ENCODE data around the gene PGLYRP1.

PGLYRP1 gene, protein sequence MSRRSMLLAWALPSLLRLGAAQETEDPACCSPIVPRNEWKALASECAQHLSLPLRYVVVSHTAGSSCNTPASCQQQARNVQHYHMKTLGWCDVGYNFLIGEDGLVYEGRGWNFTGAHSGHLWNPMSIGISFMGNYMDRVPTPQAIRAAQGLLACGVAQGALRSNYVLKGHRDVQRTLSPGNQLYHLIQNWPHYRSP

GRCh38 chr19:46022431-46023310 lies at the start of gene PGLYRP1:
Gene PGLYRP1 (minus strand): TSS chr19:46023053. CDS start chr19:46023021, 32 bp downstream.
- no peak for DNase-seq (ENCODE audit: low read depth, low spot score)
- peaks cover 8% of the 10 kb centered on the region for H3K36me3 ChIP-seq (ENCODE audit: insufficient read depth, insufficient read length, low read length)
- H3K9ac ChIP-seq (ENCODE audit: insufficient read length, low read depth), result peak within 1 kb of the TSS; percentile 21
- peaks cover 9% of the 10 kb centered on the region for H3K4me1 ChIP-seq (ENCODE audit: insufficient read depth, insufficient read length)
- no peaks in the 10 kb centered on the region for H3K27me3 ChIP-seq (ENCODE audit: insufficient read depth, insufficient read length)
- peaks cover 17% of the 10 kb centered on the region for H3K9me3 ChIP-seq (ENCODE audit: insufficient read depth, low read length)
- no peak within 1 kb of the TSS for H3K4me3 ChIP-seq (ENCODE audit: insufficient read length, low read depth)
- TF ChIP-seq SUZ12 (IDR thresholded peaks at IDR 0.05; ENCODE audit: extremely low read depth, insufficient read depth, insufficient read length), result no peak
- TF ChIP-seq YY1 (IDR thresholded peaks at IDR 0.05; ENCODE audit: insufficient read depth, insufficient read length), result no peak
- TF ChIP-seq ZNF274 (IDR thresholded peaks at IDR 0.05; ENCODE audit: low read depth, low read length), result no peak

- H3K4me1 ChIP-seq (ENCODE audit: insufficient read depth, insufficient read length), result no peaks in the 10 kb centered on the region
- H3K27me3 ChIP-seq (ENCODE audit: insufficient read depth, insufficient read length), result peaks cover 8% of the 10 kb centered on the region
- H3K36me3 ChIP-seq (ENCODE audit: insufficient read depth, insufficient read length, low read length), result no peaks in the 10 kb centered on the region
- H3K9me3 ChIP-seq (ENCODE audit: insufficient read depth, low read length), result no peaks in the 10 kb centered on the region
- no peak overlapping the region for H3K4me3 ChIP-seq (ENCODE audit: insufficient read length, low read depth)
- DNase-seq (ENCODE audit: low read depth, low spot score), result no peak
- TF ChIP-seq SUZ12 (IDR thresholded peaks at IDR 0.05; ENCODE audit: extremely low read depth, insufficient read depth, insufficient read length) (no peak), YY1 (IDR thresholded peaks at IDR 0.05; ENCODE audit: insufficient read depth, insufficient read length) (no peak), ZNF274 (IDR thresholded peaks at IDR 0.05; ENCODE audit: low read depth, low read length) (no peak)
- H3K9ac ChIP-seq (ENCODE audit: insufficient read length, low read depth), result no peak overlapping the region
These were observed 47.0 kb upstream of the PGLYRP1 start for GRCh38 chr19:46069806-46070341.

GRCh38 chr19:46068345-46069258 lies 45.7 kb upstream of the PGLYRP1 start:
- no peak for DNase-seq (ENCODE audit: low read depth, low spot score)

DNA sequence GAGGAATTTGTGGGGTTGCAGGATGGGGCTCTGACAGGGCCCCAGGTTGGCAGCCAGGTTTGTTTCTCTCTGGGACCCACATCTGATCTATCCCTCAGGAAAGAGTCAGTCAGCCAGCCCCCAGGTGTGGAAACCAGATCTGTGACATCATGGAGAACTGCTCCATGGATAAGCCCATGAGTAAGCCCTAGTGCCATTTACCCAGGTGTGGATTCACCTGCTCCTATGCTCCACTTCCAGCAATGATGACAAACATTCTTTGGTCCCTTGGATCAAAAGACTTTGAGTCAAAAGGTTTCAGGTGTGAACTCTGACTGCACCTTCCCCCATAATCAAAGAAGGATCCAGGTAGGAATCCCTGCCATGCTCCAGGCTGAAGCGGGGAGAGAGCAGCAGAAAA lies 44.8 kb upstream of the PGLYRP1 start:
- DNase-seq (ENCODE audit: low read depth, low spot score), result no peak
- Histone ChIP-seq H3K36me3 (ENCODE audit: insufficient read depth, insufficient read length, low read length) (no peaks in the 10 kb centered on the region), H3K27me3 (ENCODE audit: insufficient read depth, insufficient read length) (peaks cover 3% of the 10 kb centered on the region), H3K4me1 (ENCODE audit: insufficient read depth, insufficient read length) (no peaks in the 10 kb centered on the region), H3K9me3 (ENCODE audit: insufficient read depth, low read length) (no peaks in the 10 kb centered on the region), H3K9ac (ENCODE audit: insufficient read length, low read depth) (no peak overlapping the region), H3K4me3 (ENCODE audit: insufficient read length, low read depth) (no peak overlapping the region)
- TF ChIP-seq YY1 (IDR thresholded peaks at IDR 0.05; ENCODE audit: insufficient read depth, insufficient read length) (no peak), ZNF274 (IDR thresholded peaks at IDR 0.05; ENCODE audit: low read depth, low read length) (no peak), SUZ12 (IDR thresholded peaks at IDR 0.05; ENCODE audit: extremely low read depth, insufficient read depth, insufficient read length) (no peak)

More at GRCh38 chr19:46068345-46069258, 45.7 kb upstream of the PGLYRP1 start:
- no peaks in the 10 kb centered on the region for H3K4me1 ChIP-seq (ENCODE audit: insufficient read depth, insufficient read length)
- H3K9ac ChIP-seq (ENCODE audit: insufficient read length, low read depth), result no peak overlapping the region
- peaks cover 3% of the 10 kb centered on the region for H3K27me3 ChIP-seq (ENCODE audit: insufficient read depth, insufficient read length)
- H3K4me3 ChIP-seq (ENCODE audit: insufficient read length, low read depth), result no peak overlapping the region
- H3K36me3 ChIP-seq (ENCODE audit: insufficient read depth, insufficient read length, low read length), result no peaks in the 10 kb centered on the region
- TF ChIP-seq YY1 (IDR thresholded peaks at IDR 0.05; ENCODE audit: insufficient read depth, insufficient read length) (no peak), SUZ12 (IDR thresholded peaks at IDR 0.05; ENCODE audit: extremely low read depth, insufficient read depth, insufficient read length) (no peak), ZNF274 (IDR thresholded peaks at IDR 0.05; ENCODE audit: low read depth, low read length) (no peak)
- H3K9me3 ChIP-seq (ENCODE audit: insufficient read depth, low read length), result no peaks in the 10 kb centered on the region

DNA sequence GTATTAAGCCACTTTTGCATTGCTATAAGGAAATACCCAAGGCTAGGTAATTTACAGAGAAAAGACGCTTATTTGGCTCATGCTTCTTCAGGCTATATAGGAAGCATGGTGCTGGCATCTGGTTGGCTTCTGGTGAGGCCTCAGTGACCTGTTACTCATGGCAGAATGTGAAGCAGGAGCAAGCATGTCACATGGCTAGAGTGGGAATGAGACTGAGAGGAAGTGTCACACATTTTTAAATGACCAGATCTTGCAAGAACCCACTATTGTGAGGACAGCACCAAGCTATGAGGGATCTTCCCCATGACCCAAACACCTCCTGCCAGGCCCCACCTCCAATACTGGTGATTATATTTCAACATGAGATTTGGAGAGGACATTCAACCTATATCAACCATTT lies 43.6 kb upstream of the PGLYRP1 start:
- peaks cover 3% of the 10 kb centered on the region for H3K27me3 ChIP-seq (ENCODE audit: insufficient read depth, insufficient read length)
- H3K36me3 ChIP-seq (ENCODE audit: insufficient read depth, insufficient read length, low read length), result no peaks in the 10 kb centered on the region
- H3K9ac ChIP-seq (ENCODE audit: insufficient read length, low read depth), result no peak overlapping the region
- no peaks in the 10 kb centered on the region for H3K4me1 ChIP-seq (ENCODE audit: insufficient read depth, insufficient read length)
- DNase-seq (ENCODE audit: low read depth, low spot score), result no peak
- peaks cover 5% of the 10 kb centered on the region for H3K9me3 ChIP-seq (ENCODE audit: insufficient read depth, low read length)
- no peak for TF ChIP-seq YY1 (IDR thresholded peaks at IDR 0.05; ENCODE audit: insufficient read depth, insufficient read length)
- TF ChIP-seq ZNF274 (IDR thresholded peaks at IDR 0.05; ENCODE audit: low read depth, low read length), result no peak
- TF ChIP-seq SUZ12 (IDR thresholded peaks at IDR 0.05; ENCODE audit: extremely low read depth, insufficient read depth, insufficient read length), result no peak
- H3K4me3 ChIP-seq (ENCODE audit: insufficient read length, low read depth), result no peak overlapping the region

GRCh38 chr19:46065486-46066071 lies 42.7 kb upstream of the PGLYRP1 start:
- Histone ChIP-seq H3K4me3 (ENCODE audit: insufficient read length, low read depth) (no peak overlapping the region), H3K4me1 (ENCODE audit: insufficient read depth, insufficient read length) (no peaks in the 10 kb centered on the region), H3K9ac (ENCODE audit: insufficient read length, low read depth) (no peak overlapping the region), H3K36me3 (ENCODE audit: insufficient read depth, insufficient read length, low read length) (no peaks in the 10 kb centered on the region), H3K9me3 (ENCODE audit: insufficient read depth, low read length) (peaks cover 14% of the 10 kb centered on the region), H3K27me3 (ENCODE audit: insufficient read depth, insufficient read length) (peaks cover 3% of the 10 kb centered on the region)
- DNase-seq (ENCODE audit: low read depth, low spot score), result no peak
- TF ChIP-seq SUZ12 (IDR thresholded peaks at IDR 0.05; ENCODE audit: extremely low read depth, insufficient read depth, insufficient read length), result no peak
